Stimulated activated CD8-positive, alpha-beta memory T cell treated with anti-CD3 and anti-CD28 coated beads, Interleukin-7, amount 100 ng/mL, for 1 hour (primary cell): Measurements from ENCODE around the gene CPNE1.

Experiments
- DNase-seq, 2 donors: peaks; one replicate each; pipeline ENCODE4 v3.0.0-alpha.2; 2020; ENCODE audit warnings: low read depth in 2 of 2

Gene CPNE1

DNA sequence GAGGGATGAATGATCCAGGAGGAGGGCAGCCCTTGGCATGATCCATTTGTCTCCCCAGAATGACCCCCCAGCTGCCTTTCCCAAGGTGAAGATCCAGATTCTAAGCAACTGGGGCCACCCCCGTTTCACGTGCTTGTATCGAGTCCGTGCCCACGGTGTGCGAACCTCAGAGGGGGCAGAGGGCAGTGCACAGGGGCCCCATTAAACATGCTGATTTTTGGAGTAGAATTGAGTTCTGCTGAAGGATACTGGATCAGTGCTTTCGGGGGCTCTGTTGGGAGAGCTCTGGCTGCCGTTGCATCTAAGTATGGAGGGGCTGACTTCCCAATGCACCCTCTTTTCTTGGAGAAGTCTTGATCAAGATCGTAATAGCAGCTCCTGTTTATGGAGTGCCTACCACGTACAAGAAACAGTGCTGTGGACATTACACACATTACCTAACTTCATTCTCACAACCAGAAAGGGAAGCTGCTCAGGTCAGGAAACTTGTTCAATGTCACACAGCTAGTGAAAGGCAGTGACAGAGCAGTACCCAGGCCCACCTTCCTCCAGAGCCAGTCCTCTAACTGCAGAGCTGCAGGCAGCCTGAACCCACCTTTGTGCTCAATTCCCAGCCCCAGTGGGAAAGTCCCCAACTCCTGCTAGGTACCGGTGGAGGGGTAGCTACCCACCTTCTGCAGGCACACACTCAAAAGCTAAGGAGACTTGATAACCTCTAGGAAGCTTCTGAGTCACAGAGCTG, 43.7 kb downstream of the CPNE1 start:
- no peak for DNase-seq

DNA sequence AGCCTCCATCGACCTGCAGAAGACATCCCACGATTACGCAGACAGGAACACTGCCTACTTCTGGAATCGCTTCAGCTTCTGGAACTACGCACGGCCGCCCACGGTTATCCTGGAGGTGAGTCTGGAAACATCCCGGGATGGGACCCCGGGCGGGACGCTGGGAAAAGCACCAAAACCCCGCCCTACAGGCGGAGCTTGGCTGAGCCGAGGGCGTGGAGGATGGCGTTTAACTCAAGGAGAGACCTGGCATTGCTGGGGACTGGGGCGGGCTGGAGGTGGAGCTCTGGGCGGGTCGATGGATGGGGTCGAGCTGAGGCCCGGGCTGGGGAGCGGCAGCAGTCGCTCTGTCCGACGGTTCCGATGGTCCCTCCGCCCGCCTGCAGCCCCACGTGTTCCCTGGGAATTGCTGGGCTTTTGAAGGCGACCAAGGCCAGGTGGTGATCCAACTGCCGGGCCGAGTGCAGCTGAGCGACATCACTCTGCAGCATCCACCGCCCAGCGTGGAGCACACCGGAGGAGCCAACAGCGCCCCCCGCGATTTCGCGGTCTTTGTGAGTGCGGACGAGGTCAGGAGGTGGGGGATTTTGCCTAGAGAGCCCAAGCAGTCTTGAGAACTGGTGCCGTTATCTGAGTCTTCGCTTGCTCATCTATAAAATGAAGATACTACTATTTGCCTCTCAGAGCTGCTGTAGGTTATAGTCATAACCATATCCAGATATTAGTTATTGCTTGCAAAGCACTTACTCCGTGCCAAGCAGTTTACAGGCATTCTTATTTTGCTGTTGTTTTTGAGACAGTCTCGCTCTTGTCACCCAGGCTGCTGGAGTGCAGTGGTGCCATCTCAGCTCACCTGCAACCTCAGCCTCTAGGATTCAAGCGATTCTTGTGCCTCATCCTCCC, 45.3 kb downstream of the CPNE1 start:
- DNase-seq: peak; percentile 49 to 59

DNA sequence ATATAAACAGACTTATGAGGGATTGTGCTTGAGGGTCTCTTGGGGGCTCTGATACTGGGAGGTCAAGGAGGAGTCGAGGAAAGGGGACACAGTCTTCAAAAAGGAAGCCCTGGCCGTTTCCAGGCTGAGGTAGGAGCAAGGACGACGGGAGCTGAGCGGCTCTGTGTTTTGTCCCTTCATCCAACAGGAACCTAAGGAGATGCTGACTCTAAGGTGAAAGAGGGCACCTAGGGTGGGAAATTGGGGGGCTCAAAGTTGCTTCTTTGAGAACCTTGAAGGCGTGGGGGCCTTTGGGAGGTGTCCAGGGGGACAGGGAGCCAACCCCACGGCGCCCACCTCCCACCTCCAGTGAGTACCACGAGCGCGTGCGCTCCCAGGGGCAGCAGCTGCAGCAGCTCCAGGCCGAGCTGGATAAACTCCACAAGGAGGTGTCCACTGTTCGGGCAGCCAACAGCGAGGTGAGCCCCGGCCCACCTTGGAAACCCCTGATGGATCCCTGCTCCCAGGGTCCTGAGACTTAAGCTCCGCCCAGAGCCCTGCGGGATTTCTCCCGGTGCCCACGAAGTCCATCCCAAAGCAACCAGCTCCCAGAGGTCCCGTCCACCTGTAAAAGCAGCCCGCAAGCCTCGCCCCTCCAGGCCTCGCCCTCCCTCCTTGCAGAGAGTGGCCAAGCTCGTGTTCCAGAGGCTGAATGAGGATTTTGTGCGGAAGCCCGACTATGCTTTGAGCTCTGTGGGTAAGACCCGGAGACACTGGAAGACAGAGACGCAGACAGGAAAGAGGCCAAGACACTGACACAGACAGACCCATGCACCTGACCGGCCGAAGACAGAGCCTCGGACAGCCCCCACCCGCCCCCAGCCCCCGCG, 46.2 kb downstream of the CPNE1 start:
- no peak for DNase-seq

DNA sequence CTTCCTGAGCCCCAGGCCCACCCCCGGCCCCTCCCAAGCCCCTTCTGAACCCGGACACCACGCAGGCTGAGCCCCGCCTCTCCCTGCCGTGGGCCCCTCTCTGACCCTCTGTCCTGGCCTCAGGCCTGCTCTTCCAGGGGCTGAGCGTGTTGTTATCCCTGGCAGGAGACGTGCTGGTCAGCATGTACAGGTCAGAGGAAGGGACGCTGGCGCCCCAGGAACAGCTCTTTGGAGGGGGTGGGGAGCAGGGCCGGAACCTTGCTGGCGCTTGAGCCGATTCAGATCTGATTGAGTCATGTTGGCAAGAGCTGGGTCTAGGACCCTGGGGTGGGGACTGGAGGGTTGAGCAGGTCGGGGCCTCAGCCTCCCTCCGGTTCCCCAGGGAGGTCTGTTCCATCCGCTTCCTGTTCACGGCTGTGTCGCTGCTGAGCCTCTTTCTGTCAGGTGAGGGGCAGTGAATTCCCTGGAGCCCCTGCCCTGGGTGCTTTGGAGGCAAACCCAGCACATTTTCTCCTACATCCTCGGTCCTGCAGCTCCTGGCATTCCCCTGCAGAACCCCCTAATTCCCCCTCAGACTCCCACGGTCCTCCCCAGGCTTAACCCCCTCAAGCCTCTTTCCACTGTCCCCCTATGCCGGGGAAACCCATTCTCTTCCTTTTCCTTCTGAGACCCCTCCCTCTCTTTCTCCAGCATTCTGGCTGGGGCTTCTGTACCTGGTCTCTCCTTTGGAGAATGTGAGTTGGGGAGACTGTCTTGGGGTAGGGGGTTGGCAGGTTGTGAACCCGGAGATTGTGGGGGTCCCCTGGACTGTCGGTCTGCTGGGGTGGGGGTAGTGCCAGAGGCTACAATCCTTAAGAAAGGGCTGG, 47.1 kb downstream of the CPNE1 start:
- DNase-seq: no peak

DNA sequence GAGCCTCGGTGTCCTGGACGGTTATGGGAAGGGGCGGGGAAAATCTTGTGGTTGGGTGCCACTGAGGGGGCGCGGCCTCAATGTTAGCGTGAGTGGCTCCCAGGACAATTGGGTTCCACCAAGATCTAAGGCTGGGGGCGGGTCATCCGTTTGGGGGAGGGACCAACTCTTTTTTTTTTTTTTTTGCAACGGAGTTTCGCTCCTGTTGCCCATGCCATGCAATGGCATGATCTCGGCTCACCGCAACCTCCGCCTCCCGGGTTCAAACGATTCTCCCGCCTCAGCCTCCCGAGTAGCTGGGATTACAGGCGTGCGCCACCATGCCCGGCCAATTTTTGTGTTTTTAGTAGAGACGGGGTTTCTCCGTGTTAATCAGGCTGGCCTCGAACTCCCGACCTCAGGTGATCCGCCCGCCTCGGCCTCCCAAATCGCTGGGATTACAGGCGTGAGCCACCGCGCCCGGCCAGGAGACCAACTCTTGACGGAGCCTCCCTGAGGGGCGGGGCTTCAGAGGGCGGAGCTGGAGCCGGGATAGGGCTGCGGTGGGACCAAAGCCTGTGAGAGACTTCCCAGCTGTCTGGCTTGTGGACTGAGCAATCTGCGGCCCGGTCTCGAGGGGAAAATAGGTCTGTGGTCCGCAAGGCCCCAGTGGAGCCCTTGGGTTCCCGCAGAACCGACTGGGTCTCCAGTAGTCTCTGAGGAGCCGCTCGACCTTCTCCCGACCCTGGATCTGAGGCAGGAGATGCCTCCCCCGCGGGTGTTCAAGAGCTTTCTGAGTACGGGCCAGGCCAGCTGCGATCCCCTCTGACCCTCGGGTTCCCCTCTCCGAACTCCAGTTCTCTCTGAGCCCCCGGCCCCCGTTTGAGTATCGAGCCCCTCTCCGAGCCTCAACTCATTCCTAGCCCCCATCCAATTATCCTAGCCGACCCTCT, 48.0 kb downstream of the CPNE1 start:
- no peak for DNase-seq

DNA sequence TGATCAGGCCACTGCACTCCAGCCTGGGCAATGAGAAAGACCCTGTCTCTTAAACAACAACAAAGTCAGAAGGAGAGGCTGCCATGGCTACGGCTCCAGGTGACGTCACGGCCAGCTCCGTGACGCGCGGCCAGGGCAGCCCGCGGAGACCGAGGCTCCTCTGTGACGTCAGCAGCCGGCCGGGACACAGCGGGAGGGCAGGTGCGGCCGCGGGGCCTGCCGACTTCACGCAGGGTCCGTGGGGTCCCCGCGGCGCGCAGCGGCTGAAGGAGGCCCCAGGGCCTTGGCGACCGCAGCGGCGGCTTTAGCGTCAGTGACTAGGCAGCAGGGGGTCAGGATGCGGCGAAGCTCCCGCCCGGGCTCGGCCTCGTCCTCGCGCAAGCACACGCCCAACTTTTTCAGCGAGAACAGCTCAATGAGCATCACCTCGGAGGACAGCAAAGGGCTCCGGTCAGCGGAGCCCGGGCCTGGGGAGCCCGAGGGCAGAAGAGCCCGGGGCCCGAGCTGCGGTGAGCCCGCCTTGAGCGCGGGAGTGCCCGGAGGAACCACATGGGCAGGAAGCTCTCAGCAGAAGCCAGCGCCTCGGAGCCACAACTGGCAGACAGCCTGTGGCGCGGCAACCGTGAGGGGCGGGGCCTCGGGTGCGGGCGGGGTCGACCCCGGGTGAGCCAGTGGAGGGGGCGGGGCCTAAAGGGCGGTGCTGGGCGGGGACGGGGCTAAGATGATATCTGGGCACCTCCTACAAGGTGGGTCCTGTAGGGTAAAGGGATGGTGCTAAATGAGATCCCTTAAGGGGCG, 48.8 kb downstream of the CPNE1 start, which contains the start of gene SPAG4:
Gene SPAG4 (plus strand): TSS at position 163 of the 798 bp plus-strand sequence. CDS start 175 bp downstream, at position 338.
- peak; percentile 100 for DNase-seq

DNA sequence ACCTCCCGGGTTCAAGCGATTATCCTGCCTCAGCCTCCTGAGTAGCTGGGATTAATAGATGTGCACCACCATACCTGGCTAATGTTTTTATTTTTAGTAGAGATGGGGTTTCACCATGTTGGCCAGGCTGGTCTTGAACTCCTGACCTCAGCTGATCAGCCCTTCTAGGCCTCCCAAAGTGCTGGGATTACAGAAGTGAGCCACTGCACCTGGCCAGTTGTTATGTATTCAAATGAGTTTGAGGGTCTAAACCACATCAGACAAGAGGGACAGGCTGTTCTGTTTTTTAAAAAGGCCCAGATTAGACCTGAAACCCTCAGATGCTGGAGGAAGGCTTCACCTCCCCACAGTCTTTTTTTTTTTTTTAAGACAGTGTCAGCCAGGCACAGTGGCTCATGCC, 53.2 kb downstream of the CPNE1 start:
- DNase-seq: no peak

DNA sequence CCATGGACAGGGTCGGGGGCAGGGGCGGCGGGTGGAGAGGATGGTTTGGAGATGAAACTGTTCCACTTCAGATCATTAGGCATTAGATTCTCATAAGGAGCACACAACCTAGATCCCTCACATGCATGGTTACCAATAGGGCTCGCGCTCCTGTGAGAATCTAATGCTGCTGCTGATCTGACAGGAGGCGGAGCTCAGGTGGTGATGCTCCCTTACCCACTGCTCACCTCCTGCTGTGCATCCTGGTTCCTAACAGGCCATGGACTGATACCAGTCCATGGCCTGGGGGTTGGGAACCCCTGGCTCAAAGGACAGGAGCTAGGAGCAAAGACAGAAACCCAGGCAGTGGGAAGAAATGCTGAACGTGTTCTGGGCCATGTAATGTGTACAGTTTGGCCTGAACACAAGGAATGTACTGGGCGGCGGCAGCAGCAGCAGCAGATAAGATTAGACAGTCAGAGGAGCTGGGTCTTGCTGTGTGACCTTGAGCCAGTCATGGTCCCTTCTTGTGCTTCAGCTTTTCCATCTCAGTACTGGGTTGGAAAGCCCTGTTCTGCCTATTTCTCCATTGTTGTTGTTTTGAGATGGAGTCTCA, 53.8 kb downstream of the CPNE1 start:
- no peak for DNase-seq

DNA sequence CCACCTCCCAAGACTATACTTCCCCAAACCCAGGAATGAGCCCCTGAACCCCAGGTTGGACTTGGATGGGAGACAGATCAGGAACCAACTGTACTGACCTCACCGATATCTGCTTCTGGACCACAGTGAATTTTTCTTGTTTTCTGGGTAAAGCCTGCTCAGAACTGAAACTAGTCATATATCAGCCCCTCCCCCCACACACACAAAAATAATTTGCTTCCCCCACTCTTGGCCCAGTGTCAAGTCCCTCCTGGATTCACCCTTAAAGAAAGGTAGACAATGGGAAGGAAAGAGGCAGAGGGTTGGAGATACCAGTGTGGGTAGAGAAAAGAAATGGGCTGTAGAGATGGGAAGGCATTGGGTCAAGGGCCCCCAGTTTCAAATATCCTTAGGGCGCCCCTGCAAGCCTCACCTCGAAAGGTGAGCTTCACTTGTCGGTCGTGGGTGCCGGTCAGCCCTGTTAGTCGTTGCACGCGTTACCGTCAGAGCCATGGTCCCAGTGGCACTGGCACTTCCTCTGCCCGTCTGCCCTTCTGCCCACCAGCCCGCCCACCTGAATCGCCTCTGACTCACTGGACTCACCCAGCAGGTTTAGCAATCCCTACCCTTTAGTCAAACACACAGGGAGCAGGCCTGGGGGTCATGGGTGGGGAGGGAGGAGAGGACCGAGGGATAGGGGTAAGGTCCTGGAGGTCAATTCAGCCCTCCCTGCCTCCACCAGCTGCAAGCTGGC, 57.5 kb downstream of the CPNE1 start:
- no peak for DNase-seq

DNA sequence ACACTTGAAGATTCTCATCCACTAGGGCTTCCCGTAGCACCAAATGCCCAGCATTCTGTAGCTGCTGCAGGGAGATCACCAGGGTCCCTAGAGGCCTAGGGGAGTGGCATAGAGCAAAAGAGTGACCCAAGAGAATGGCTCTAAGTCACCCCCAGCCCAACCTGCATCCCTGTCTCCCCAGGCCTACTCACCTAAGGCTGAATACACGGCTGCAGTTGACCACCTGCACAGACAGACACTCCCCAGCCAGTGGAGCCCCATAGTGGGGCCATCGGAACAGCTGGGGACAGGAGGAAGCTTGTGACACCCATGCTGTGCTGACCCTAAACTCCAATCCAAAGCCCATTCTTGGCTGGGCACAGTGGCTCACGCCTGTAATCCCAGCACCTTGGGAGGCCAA, 58.6 kb downstream of the CPNE1 start:
- DNase-seq: no peak

DNA sequence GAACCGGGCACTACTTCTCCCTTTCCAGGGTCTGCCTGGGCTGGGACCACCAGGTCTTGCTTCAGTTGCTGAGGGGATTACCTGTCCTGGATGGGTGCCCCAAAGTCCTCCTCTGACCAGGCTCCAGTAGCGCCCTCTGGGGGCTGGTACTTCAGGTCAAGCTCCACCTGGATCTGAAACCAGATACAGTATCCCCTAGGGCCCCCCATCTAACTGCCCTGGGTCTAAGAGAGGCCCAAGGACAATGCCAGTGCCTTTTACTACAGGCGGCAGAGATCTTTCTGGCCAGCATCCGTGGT, 60.3 kb downstream of the CPNE1 start:
- DNase-seq: no peak

DNA sequence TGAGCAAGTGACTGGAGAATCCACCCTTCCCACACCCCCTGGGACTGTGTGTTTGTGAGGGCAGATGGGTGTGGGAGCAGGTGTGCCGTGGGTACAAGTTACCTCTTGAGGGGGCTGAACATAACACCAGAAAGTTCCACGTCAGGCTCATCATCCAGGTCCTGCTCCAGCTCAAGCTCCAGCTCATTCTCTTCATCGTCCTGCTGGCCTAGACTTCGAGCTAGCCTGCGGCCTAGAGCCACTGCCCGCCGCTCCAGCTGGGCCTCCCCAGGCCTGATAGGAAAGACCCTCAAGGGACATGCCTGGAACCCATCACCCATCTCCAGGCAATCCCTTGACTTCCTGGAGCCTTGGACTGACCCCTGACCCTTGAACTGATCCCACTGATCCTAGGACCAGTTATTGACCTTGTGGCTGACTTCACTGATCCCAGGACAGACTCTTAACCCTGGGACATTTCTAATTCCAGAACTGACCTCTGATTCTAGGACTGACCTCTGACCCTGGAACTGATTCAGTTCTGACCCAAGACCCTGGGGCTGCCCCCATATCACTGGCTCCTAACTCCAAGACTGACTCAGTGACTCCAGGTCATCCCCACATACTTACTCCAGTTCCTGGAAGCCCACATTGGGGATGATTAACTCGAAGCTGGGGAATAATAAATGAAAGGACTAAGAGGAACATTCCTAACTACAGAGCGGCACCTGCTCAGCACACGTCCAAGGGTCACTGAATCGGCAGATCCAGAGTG, 60.8 kb downstream of the CPNE1 start:
- DNase-seq: no peak

DNA sequence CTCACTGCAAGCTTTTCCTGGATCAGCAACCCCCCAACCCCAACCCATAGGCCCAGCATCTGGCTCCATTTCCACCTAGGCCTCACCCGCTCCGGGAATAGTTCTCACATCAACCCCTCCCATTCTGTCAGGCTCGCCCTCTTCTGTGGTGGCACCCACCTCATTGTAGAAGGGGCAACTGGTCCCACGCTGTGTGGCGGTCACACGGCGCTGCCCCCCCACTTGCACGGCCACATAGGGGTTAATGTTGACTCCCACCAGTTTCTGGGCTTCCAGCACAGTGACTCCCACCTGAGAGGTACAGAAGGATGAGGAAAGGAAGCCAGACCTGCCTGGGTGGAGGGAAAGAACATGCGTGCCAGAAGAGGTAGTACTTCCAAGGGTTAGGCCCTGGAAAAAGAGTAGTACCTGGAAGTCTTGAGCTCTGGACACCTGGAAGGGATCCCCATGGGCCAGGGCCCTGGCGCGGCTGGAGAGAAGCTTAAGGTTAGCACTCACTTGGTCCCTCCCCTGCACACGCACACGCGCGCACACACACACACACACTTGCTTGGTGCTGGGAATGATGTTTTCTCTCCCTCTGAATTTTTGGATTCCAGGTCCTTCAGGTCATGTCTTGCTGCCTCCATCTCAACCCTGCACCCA, 61.7 kb downstream of the CPNE1 start:
- no peak for DNase-seq

DNA sequence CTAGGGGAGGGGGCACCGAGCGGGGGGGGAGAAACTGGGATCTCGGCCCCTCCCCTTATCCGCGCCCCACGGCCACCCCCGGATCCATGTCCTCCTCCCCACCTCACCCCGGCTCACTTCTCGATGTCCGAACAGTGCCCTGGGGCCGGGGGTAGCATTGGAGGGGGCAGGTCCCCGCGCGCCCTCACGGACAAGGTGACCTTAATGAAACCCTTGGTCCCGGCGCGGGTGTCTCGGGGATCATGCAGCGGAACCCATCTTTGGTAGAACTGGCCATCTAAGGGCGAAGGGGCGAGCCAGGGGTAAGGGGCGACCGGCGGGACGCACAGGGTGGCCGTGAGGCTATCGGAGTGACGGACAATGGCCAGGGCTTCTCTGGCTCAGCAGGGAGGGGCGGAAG, 62.7 kb downstream of the CPNE1 start:
- DNase-seq: no peak

DNA sequence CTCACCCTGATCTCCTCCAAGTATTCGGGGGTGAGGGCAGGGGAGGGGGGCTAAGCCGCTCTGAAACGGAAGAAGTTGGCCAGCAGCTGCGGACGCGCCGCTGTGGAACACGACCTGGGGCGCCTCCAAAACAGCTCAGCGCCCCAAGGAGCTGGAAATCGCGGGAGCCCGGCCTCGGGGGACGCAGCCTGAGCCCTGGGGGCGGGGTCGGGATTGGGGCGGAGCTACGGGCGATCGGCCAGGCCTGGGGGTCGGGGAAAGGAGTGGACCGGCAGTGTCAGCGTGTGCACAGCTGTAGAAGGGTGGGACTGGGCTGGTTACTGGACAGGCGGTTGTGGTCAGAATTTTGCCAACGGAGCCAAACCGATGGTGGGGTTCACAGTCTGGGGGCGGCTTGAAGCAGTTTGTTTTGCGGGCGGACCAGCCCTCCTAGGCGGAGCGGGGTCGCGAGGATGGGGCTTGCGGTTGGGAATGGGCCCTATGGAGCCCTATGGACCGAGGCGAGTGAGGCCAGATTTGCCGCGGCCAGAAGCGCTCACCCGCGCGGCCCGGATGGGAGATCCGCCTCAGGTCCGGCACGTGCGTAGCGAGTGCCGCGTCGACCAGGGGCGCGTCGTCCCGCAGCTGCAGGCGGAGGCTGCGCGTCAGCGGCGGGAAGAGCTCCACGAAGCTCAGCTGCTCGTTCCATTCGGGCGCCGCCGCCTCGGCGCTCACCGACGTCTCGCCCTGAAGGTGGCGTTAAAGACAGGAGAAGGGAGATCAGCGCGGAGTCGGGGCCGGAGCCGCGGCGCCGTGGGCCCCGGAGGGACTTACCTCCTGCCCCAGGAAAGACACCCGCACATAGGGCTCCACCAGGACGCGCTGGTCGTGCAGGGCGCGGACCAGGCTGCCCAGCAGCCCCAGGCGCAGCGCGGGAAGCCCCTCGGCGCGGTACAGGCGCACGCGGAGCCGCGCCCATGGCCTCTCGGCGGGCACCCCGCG, 63.4 kb downstream of the CPNE1 start:
- peak; percentile 45 to 58 for DNase-seq
